ENCODE measurements around the gene DHX8. TPM values are rescaled to one million over a fixed set of nuclear protein-coding genes. Genes with fewer than 3 reads are reported as not detected.

The DHX8 gene
- total RNA-seq, 1 experiment from 2014 or later: 66.8 TPM

DNA sequence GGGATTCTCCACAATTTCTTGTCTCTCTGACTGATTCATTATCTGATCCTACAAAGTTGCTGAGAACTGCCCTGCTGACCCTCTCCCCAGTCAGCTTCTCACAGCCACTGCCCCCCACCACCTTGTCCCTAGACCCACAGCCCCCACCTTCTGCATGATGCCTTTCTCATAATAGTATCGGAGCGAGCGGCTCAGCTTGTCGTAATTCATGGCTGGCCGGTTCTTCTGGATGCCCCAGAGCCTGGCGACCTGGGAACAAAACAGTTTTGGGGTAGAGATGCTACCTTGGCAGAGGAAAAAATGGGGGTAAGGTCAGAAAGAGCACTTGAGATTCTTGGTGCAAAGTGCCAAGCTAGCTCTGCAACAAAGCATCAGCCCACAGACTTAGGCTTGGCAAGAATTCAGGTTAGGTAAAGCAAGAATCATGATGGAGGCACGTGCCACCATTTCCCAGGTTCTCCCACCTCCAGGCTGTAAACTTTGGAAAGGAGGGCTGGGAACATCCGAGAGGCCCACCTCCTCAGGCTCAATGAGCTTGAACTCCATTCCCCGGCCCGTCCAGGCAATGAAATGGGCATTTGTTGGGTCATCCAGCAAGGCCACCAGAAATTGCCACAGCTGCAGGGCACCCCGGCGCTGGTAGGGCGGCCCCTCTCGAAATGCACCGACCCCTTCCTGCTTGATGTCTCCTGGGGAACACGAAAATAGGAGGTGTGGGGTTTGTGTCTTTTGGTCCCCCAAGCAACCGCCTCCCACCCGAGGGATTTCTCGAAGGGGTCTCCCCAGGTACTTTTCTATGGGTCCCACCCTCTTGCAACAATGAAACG is 45.4 kb downstream of the DHX8 start:
- no peak overlapping the region for H3K4me3 ChIP-seq (ENCODE audit: low read depth, low read length)
- Mint-ChIP-seq H3K9me3 (ENCODE audit: unreplicated experiment) (no peaks in the 10 kb centered on the region), H3K36me3 (ENCODE audit: insufficient read depth, unreplicated experiment) (peaks cover 58% of the 10 kb centered on the region), H3K4me3 (ENCODE audit: unreplicated experiment) (no peak overlapping the region), H3K27ac (ENCODE audit: unreplicated experiment) (peak overlapping the region; percentile 24), H3K27me3 (ENCODE audit: insufficient read depth, unreplicated experiment) (no peaks in the 10 kb centered on the region), H3K4me1 (ENCODE audit: low read depth, unreplicated experiment) (no peaks in the 10 kb centered on the region)
- peaks cover 14% of the 10 kb centered on the region for H3K4me1 ChIP-seq
- DNase-seq: no peak
- POLR2A ChIA-PET: no interaction called here
- intact Hi-C loops (cut with micrococcal nuclease; ENCODE audit: unreplicated experiment): no loop called here
- CTCF ChIA-PET: no interaction called here
- no peaks in the 10 kb centered on the region for H3K9me3 ChIP-seq
- TF ChIP-seq, protein P1, sequence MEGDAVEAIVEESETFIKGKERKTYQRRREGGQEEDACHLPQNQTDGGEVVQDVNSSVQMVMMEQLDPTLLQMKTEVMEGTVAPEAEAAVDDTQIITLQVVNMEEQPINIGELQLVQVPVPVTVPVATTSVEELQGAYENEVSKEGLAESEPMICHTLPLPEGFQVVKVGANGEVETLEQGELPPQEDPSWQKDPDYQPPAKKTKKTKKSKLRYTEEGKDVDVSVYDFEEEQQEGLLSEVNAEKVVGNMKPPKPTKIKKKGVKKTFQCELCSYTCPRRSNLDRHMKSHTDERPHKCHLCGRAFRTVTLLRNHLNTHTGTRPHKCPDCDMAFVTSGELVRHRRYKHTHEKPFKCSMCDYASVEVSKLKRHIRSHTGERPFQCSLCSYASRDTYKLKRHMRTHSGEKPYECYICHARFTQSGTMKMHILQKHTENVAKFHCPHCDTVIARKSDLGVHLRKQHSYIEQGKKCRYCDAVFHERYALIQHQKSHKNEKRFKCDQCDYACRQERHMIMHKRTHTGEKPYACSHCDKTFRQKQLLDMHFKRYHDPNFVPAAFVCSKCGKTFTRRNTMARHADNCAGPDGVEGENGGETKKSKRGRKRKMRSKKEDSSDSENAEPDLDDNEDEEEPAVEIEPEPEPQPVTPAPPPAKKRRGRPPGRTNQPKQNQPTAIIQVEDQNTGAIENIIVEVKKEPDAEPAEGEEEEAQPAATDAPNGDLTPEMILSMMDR (IDR thresholded peaks at IDR 0.05; ENCODE audit: insufficient read depth in 1 of 2, low read depth in 1 of 2, low read length in 1 of 2, severe bottlenecking in 1 of 2, unreplicated experiment in 1 of 2): no peak
- no TSS peak for BruUV-seq (replicated peaks)
- peaks cover 2% of the 10 kb centered on the region; the same call in 1 of the 2 replicates for H3K36me3 ChIP-seq (ENCODE audit: control insufficient read depth, insufficient read depth, low read length)
- H3K27me3 ChIP-seq (replicated peaks; ENCODE audit: control insufficient read depth, insufficient read depth, low read length): no peaks in the 10 kb centered on the region

DNA sequence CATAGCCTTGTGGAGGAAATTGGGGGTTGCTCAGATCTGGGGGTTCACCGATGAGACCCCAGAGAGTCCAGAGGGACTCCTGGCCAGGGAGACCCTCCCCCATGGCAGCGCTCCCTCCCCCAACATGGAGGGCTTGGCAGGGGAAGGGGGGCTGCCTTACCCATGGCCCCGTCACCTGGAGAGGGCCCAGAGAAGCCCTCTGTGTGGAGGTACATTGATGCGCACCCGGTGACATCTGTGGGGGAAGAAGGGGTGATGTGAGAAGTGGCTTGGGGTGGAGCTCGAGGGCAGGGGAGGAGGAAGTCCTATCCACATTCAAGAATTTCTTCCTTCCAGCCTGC is 46.1 kb downstream of the DHX8 start:
- H3K27me3 Mint-ChIP-seq (ENCODE audit: insufficient read depth, unreplicated experiment): no peaks in the 10 kb centered on the region
- BruUV-seq (replicated peaks): no TSS peak
- Histone ChIP-seq H3K27me3 (replicated peaks; ENCODE audit: control insufficient read depth, insufficient read depth, low read length) (no peaks in the 10 kb centered on the region), H3K4me1 (peaks cover 14% of the 10 kb centered on the region), H3K36me3 (ENCODE audit: control insufficient read depth, insufficient read depth, low read length) (peaks cover 2% of the 10 kb centered on the region; the same call in 1 of the 2 replicates), H3K4me3 (ENCODE audit: low read depth, low read length) (no peak overlapping the region), H3K9me3 (no peaks in the 10 kb centered on the region)
- H3K4me3 Mint-ChIP-seq (ENCODE audit: unreplicated experiment): no peak overlapping the region
- no peaks in the 10 kb centered on the region for H3K9me3 Mint-ChIP-seq (ENCODE audit: unreplicated experiment)
- CTCF ChIA-PET: no interaction called here
- H3K36me3 Mint-ChIP-seq (ENCODE audit: insufficient read depth, unreplicated experiment): peaks cover 51% of the 10 kb centered on the region
- intact Hi-C loops (cut with micrococcal nuclease; ENCODE audit: unreplicated experiment): no loop called here
- no peaks in the 10 kb centered on the region for H3K4me1 Mint-ChIP-seq (ENCODE audit: low read depth, unreplicated experiment)
- peak overlapping the region; percentile 24 for H3K27ac Mint-ChIP-seq (ENCODE audit: unreplicated experiment)
- DNase-seq: no peak
- POLR2A ChIA-PET: no interaction called here
- TF ChIP-seq, protein P1 (IDR thresholded peaks at IDR 0.05; ENCODE audit: insufficient read depth in 1 of 2, low read depth in 1 of 2, low read length in 1 of 2, severe bottlenecking in 1 of 2, unreplicated experiment in 1 of 2): no peak

DNA sequence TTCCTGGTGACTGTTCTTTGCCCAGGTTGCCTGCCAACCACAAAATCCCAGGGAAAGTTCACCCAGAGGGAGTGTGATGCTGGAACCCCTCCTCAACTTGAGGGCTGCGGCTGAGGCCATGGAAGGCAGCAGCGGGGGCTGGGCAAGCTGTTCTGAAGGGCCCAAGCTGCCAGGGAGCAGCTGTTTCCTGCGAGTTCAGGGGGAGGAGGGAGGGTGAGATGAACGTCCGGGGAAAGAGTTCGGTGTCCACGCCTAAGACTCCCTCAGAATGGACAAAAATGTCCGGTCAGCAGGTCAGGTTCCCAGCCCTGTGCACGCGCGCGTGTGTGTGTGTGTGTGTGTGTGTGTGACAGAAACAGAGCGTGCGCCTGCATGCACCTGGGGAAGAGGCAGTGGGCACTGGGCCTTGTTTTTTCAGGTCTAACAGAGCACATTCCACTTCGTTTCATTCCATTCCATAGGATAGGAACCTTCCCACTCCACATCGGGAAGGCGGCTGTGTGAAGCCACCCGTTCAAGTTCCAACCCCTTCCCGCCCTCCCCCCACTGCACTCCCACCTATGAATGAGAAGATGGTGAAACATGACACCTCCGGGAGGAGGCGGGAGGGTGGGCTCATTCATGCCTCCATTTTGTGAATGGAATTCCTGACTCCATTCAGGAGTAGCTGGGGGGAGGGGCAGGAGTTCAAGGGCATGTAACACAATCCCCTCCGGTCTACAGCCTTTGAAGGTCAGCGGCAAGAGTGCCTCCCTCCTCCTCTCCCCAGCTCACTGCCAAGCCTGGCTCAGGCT is 46.7 kb downstream of the DHX8 start:
- no peaks in the 10 kb centered on the region for H3K9me3 Mint-ChIP-seq (ENCODE audit: unreplicated experiment)
- H3K4me1 ChIP-seq: peaks cover 12% of the 10 kb centered on the region
- POLR2A ChIA-PET: no interaction called here
- no peak overlapping the region for H3K4me3 ChIP-seq (ENCODE audit: low read depth, low read length)
- H3K4me3 Mint-ChIP-seq (ENCODE audit: unreplicated experiment): no peak overlapping the region
- CTCF ChIA-PET: no interaction called here
- TF ChIP-seq, protein P1 (IDR thresholded peaks at IDR 0.05; ENCODE audit: insufficient read depth in 1 of 2, low read depth in 1 of 2, low read length in 1 of 2, severe bottlenecking in 1 of 2, unreplicated experiment in 1 of 2): no peak
- intact Hi-C loops (cut with micrococcal nuclease; ENCODE audit: unreplicated experiment): no loop called here
- H3K9me3 ChIP-seq: no peaks in the 10 kb centered on the region
- H3K4me1 Mint-ChIP-seq (ENCODE audit: low read depth, unreplicated experiment): no peaks in the 10 kb centered on the region
- no TSS peak for BruUV-seq (replicated peaks)
- peak overlapping the region; percentile 24 for H3K27ac Mint-ChIP-seq (ENCODE audit: unreplicated experiment)
- H3K27me3 ChIP-seq (replicated peaks; ENCODE audit: control insufficient read depth, insufficient read depth, low read length): no peaks in the 10 kb centered on the region
- DNase-seq: peak in 1 of 2 experiments; percentile 51
- H3K36me3 Mint-ChIP-seq (ENCODE audit: insufficient read depth, unreplicated experiment): peaks cover 47% of the 10 kb centered on the region
- H3K27me3 Mint-ChIP-seq (ENCODE audit: insufficient read depth, unreplicated experiment): no peaks in the 10 kb centered on the region
- peaks cover 2% of the 10 kb centered on the region; the same call in 1 of the 2 replicates for H3K36me3 ChIP-seq (ENCODE audit: control insufficient read depth, insufficient read depth, low read length)
